NCI-H446 (cell line): ENCODE measurements around the gene BCAT1.
"Not testable (repeated sequence)": the region's sequence is repeated elsewhere in the genome, so short reads cannot be mapped to it uniquely, and the experiment has no call there.

Experiments used
- DNase-seq, 2 experiments: peaks; one replicate each; lab custom pipeline; 2025; lab: John Stamatoyannopoulos, UW

BCAT1 gene

DNA sequence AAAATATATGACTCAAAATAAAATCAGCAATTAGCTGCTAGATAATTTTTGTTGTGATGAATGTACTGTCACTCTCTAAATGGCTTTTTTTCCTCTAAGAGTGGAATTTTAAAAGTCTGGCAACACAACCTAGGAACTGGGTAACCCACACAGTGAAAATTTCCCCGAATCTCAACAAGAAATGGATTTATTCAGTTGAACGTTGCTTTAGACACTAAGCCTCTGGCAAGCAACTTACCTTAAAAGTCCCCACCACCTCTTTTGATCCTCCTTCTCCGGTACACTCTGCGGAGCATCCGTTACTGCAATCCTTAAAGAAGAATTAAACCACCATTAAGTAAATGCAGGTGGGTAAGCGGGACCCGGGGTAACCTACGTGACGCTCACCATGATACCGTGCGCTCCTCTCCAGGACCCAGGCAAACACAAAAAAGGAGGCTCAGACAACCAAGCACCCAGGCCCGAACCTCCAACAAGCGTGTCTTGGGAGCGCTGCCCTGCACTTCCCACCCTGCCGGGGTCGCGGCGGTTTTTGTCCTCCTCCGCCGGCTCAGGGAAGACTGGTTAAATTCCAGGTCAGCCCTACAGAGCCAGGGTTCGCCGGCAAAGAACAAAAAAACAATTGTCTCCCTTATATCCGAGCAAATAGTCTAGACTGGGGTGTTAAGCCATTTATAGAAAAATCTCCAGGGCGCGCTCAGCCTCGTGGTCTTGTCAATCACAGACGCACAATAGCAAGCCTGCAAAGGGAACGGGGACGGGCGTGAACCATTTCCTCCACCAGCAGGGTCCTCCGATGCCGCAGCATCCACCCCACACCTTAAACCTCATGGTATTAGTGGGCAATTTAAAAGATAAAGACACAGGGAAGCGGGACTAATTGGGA is 47.1 kb downstream of the BCAT1 start:
- no peak for DNase-seq

GRCh38 chr12:24900196-24900595 is 48.7 kb downstream of the BCAT1 start:
- no peak for DNase-seq

DNA sequence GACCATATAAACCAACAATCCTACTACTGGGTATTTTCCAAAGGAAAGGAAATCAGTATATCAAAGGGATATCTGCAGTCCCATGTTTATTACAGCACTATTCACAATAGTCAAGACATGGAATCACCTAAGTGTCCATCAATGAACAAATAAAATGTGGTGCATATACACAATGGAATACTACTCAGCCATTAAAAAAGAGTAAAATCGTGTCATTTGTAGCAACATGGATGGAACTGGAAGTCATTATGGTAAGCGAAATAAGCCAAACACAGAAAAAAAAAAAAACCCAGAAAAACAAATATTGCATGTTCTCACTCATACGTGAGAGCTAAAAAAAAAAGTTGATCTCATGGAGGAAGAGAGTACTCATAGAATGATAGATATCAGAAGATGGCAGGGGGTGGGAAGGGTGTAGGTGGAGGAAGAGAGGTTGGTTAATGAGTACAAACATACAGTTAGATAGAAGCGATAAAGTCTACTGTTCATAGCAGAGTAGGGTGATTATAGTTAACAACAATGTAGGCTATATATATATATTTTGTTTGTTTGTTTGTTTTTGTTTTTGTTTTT is 49.3 kb downstream of the BCAT1 start:
- DNase-seq, result no peak

GRCh38 chr12:24898606-24899005 is 50.3 kb downstream of the BCAT1 start:
- DNase-seq, result no peak

- no peak for DNase-seq
These were observed 50.7 kb downstream of the BCAT1 start for GRCh38 chr12:24898185-24898584.

GRCh38 chr12:24896171-24896570 is 52.7 kb downstream of the BCAT1 start:
- DNase-seq, result no peak

DNA sequence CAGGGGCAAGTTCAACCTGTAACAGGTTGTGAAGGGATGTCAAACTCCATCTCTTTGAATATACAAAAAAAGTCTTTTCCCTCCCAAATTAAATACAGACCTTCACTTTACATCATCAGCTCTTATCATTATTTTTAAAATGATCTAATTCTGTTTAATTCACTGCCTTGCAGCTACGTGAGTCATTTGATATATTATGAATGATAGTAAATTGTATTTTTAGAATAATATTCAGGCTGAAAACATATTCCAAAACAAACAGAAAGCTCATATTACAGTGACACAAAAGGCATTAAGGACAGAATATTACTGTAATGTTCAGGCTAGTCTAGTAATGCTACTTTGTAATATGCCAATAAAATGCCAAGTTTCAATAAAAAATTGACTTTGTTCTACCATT is 53.3 kb downstream of the BCAT1 start:
- DNase-seq, result no peak

GRCh38 chr12:24894879-24895278 is 54.0 kb downstream of the BCAT1 start:
- DNase-seq, result no peak

GRCh38 chr12:24890048-24890803 is 58.7 kb downstream of the BCAT1 start:
- DNase-seq, result no peak

- DNase-seq, result no peak
These were observed 59.5 kb downstream of the BCAT1 start for GRCh38 chr12:24889411-24889810.

DNA sequence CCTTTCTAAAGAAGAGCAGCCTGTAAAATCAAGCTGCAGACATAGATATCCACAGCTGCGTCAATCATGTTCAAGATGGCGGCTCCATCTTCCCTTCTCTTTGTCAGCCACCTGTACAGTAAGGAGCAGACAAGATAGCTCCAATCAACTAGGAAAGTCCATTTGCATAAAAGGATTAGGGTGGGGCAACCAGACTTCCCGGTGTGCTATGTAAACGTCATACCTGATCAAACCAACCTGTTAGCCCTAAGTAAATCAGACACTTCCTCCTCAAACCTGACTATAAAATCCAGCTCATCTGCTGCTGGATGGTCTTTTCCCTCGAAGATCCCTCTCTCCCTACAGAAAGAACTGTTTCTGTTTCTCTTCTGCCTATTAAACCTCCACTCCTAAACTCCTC is 60.1 kb downstream of the BCAT1 start:
- no peak for DNase-seq

GRCh38 chr12:24884911-24885310 is 64.0 kb downstream of the BCAT1 start:
- no peak for DNase-seq

DNA sequence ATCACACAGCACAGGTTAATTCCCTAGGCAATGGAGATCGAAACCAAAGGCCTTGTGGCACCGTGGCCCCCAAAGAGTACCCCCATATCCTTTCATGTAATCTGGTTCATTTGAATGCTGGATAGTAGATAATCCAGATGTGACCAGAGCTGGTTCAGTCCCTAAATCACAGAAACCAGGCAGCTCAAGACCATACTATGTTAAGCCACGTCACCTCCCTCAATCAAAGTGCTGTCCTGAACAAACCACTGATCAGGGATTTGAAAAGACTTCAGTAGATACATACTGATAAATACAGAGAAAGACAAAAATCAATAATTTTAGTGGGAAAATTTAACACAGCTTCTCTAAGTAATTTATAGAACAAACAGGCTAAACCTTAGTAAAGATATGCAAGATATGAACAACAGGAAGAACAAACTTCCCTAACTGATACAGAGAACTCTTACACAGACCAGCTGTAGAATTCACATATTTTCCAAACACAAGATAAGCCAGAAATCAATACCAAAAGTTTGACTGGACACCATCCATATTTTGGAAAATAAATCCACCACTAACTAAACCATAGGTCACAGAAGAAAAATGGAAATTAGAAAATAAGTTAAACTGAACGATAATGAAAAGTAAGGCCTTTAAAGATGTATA is 67.1 kb downstream of the BCAT1 start:
- no peak for DNase-seq

DNA sequence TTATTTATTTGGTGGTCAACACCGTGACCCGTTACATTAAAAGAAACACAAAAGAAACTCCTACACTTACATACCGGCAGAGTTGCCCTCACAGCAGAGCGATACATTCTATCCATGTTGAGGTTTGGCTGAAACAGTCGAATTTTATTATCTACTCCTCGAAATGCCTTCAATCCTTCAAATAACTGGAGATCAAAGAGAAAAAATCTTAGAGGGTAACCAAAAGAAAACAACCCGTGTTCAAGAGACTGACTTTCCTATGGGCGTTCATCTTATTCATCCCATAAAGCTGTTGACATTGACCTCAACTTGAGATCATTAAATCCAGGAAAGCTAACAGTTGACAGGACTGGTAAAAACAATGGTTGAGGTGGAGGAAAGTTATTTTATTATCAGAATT is 67.7 kb downstream of the BCAT1 start:
- no peak for DNase-seq

GRCh38 chr12:24880732-24881131 is 68.2 kb downstream of the BCAT1 start:
- DNase-seq, result no peak

- DNase-seq, result no peak
These were observed 69.3 kb downstream of the BCAT1 start for GRCh38 chr12:24879644-24880043.

DNA sequence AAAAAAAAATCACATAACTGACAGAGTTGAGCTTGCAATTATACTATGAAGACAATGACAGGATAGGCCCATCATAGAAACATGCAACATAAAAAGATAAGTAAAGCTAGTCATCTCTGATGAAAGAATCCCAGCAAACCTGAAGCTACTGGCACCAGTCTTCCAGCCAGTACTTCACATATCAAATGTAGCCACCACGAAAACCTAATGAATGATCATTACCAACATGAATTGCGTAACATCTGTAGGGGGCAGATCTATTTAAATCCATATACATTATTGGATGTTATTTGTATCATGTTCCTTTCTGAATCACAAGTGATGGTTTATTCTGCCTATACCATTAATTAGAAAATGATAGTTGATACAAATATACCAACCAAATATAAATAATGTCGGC is 73.9 kb downstream of the BCAT1 start:
- no peak for DNase-seq

DNA sequence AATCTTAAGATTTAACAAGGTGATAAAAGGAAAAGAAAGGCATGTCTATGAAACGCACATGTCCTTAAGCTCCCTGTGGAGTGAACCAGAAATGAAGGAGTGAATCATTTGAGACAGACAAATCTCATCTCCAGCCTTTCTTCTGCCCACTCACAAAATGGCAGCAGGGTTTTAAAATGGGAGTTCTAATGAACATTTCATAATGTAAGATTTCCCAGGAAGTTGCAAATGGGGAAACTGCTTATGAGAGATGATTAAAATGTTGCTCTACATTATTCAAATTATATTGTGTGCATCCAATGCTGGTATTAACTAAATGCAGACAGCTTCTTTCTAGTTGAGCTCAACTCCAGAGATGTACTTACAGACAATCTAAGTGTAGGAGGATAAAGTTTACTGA is 76.7 kb downstream of the BCAT1 start:
- no peak for DNase-seq

- DNase-seq, result not testable (repeated sequence)
These were observed 82.8 kb downstream of the BCAT1 start for GRCh38 chr12:24866139-24866538.

GRCh38 chr12:24864796-24865125 is 84.1 kb downstream of the BCAT1 start:
- DNase-seq, result no peak

DNA sequence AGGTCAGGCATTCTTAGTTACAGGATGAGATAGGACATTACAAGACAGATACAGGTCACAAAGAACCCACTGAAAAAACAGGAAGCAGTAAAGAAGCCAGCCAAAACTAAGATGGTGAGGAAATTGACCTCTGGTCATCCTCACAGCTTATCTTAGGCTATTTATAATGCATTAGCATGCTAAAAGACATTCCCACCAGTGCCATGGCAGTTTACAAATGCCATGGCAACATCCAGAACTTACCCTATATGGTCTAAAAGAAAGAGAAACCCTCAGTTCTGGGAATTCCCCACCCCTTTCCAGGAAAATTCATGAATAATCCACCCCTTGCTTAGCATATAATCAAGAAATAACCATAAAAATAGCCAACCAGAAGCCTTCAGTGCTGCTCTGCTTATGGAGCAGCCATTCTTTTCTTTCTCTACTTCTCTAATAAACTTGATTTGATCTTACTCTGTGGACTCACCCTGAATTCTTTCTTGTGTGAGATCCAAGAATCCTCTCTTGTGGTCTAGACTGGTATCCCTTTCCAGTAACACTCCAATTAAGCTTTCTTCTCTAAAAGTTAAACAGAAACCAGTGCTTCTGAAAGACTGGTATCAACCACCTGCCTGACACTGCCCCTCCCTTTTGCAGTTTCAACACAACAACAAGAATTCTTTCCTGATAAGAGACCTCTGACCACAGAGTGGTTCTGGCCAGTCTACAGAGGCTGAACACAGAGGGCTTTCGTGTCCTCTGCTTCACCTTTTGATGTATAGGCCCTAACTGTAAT is 86.9 kb downstream of the BCAT1 start:
- DNase-seq, result no peak

DNA sequence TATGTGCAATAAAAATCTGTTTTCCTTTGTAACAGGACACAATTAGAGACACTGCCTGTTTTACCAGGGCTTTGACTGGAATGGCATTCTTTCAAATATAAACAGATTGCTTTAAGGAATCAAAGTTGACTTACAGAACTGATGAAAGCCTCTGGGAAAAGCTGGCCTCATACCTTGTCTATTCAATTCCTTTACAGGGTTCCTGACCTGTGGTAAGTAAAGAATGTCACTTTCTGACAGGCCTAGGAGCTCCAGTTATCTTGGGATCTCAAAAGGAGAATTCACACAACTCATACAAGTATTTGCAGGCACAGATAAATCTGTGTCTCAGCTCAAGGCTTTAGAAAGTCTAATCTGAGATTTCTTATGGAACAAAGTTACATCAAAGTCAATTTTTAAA is 88.4 kb downstream of the BCAT1 start:
- DNase-seq, result no peak
